ENCODE results near the gene S100PBP. TPM values are rescaled to one million over a fixed set of nuclear protein-coding genes. Genes with fewer than 3 reads are reported as not detected.

S100PBP gene
- total and polyA plus RNA-seq, 12 donors = 3.7 to 19.2 (median 11.5) TPM

DNA sequence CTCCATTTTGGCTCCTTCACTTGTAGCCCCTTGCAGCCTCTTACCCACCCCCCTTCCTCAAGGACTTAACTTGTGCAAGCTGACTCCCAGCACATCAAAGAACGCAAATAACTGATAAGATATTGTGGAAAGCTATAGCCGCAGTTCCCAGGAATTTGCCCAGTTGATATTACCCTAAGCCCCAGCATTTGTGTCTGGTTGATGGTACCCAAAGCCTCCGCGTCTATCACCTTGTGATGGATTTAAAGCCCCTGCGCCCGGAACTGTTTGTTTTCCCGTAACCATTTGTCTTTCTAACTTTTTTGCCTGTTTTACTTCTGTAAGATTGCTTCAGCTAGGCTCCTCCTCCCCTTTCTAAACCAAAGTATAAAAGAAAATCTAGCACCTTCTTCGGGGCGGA, 6.2 kb upstream of the S100PBP start:
- peaks cover 0 to 44% (median 30%) of the 10 kb centered on the region in 9 donors for H3K4me1 ChIP-seq
- ATAC-seq = no peak
- no peaks in the 10 kb centered on the region for H3K27me3 ChIP-seq
- TF ChIP-seq, protein P1, sequence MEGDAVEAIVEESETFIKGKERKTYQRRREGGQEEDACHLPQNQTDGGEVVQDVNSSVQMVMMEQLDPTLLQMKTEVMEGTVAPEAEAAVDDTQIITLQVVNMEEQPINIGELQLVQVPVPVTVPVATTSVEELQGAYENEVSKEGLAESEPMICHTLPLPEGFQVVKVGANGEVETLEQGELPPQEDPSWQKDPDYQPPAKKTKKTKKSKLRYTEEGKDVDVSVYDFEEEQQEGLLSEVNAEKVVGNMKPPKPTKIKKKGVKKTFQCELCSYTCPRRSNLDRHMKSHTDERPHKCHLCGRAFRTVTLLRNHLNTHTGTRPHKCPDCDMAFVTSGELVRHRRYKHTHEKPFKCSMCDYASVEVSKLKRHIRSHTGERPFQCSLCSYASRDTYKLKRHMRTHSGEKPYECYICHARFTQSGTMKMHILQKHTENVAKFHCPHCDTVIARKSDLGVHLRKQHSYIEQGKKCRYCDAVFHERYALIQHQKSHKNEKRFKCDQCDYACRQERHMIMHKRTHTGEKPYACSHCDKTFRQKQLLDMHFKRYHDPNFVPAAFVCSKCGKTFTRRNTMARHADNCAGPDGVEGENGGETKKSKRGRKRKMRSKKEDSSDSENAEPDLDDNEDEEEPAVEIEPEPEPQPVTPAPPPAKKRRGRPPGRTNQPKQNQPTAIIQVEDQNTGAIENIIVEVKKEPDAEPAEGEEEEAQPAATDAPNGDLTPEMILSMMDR (IDR thresholded peaks at IDR 0.05) = no peak
- H3K4me3 ChIP-seq = no peak overlapping the region
- no peak for DNase-seq
- H3K27ac ChIP-seq = no peak overlapping the region
- no peaks in the 10 kb centered on the region for H3K9me3 ChIP-seq
- intact Hi-C loops (cut with DNase I) = loop anchor here in 1 of 10 donors (10.0 kb wide), 1 partner anchor 274 kb away; the partner anchor contains the start of gene AZIN2
- 85 to 87% methylated on average over 9 of the region's 9 CpGs for WGBS, 2 donors
- peaks cover 0 to 65% (median 5%) of the 10 kb centered on the region in 9 donors for H3K36me3 ChIP-seq

DNA sequence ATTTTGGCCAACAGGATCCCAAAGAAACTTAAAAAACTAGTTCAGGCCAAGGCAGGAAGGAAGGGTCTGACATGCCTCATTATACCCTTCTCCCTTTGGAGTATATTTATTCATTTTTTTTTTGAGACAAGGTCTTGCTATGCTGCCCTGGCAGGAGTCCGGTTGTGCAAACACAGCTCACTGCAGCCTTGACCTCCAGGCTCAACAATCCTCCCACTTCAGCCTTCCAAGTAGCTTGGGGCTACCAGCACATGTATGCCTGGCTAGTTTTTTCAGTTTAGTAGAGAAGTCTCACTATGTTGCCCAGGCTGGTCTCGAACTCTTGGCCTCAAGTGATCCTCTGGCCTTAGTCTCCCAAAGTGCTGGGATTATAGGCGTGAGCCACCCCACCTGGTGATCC, 5.5 kb upstream of the S100PBP start:
- intact Hi-C loops (cut with DNase I) = loop anchor here in 1 of 10 donors (10.0 kb wide), 1 partner anchor 273 kb away; the partner anchor contains the start of gene AZIN2
- H3K27ac ChIP-seq = no peak overlapping the region
- H3K9me3 ChIP-seq = no peaks in the 10 kb centered on the region
- TF ChIP-seq, protein P1 (IDR thresholded peaks at IDR 0.05) = no peak
- DNase-seq (no peak), ATAC-seq (no peak)
- H3K4me1 ChIP-seq = peaks cover 0 to 47% (median 26%) of the 10 kb centered on the region in 9 donors
- H3K36me3 ChIP-seq = peaks cover 0 to 59% (median 5%) of the 10 kb centered on the region in 9 donors
- WGBS, 2 donors = 93 to 99% methylated on average over 3 of the region's 3 CpGs
- no peak overlapping the region for H3K4me3 ChIP-seq
- H3K27me3 ChIP-seq = no peaks in the 10 kb centered on the region

DNA sequence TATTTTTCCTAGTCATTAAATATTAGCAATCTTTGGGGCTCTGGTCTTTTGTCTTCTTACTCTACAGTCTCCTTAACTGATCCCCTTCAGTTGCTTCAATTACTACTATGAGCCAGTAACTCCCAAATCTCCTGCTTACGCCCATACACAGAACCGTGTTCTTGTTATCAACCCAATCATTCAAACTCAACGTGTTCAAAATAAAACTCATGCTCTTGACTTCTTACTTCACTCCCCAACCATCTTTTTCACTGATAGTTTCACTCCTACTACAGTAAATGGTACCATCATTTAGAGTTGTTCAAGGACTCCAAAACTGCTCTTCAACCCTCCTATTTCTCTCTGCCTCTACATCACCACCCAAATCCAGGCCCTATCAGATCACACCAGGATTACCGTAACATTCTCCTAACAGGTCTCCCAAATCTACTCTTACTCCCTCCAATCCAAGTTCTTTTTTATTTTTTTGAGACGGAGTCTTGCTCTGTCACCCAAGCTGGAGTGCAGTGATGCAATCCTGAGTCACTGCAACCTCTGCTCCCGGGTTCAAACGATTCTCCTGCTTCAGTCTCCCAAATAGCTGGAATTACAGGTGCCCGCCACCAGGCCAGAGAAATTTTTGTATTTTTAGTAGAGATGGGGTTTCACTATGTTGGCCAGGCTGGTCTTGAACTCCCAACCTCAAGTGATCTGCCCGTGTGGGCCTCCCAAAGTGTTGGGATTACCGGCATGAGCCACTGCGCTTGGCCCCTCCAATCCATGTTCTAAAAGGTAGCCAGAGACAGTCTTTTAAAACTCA, 3.3 kb upstream of the S100PBP start:
- no peaks in the 10 kb centered on the region for H3K27me3 ChIP-seq
- H3K27ac ChIP-seq = no peak overlapping the region
- ATAC-seq (no peak), DNase-seq (no peak)
- H3K4me1 ChIP-seq = peaks cover 3 to 56% (median 37%) of the 10 kb centered on the region in 9 donors
- intact Hi-C loops (cut with DNase I) = loop anchor here in 1 of 10 donors (10.0 kb wide), 1 partner anchor 271 kb away; the partner anchor contains the start of gene AZIN2
- no peak overlapping the region for H3K4me3 ChIP-seq
- TF ChIP-seq, protein P1 (IDR thresholded peaks at IDR 0.05) = no peak
- H3K9me3 ChIP-seq = no peaks in the 10 kb centered on the region
- 83 to 85% methylated on average over 11 of the region's 11 CpGs for WGBS, 2 donors
- peaks cover 0 to 37% (median 5%) of the 10 kb centered on the region in 9 donors for H3K36me3 ChIP-seq

DNA sequence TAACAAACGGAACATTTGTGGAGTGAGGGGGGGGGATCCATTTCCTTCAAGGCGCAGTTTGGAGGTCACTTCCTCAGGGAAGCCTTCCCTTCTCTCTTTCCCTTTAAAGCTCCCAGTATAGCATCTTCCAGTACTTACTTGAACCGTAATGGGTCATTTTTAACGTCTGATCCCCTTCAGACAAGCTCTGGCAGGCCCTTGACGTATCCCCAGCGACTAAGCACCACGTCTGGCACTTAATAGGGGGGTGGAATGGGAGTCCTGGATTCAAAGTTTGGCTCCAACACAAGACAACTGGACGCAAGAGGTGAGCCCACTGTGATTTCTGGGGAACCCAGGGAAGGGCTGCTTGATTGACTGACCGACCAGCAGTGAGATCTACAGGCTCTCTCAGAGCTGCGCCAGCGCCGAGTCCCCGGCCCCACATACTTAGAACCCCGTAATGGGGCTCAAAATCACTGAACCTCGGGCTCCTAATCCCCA, 736 bp upstream of the S100PBP start:
- TF ChIP-seq, protein P1 (IDR thresholded peaks at IDR 0.05) = no peak
- Histone ChIP-seq H3K36me3 (peaks cover 0 to 16% (median 0%) of the 10 kb centered on the region in 9 donors), H3K4me1 (peaks cover 3 to 60% (median 41%) of the 10 kb centered on the region in 9 donors), H3K27ac (peak overlapping the region; percentile 64 to 99 (median 98)), H3K27me3 (no peaks in the 10 kb centered on the region), H3K4me3 (peak overlapping the region; percentile 80 to 100 (median 90)), H3K9me3 (no peaks in the 10 kb centered on the region)
- intact Hi-C loops (cut with DNase I) = loop anchor here in 3 of 10 donors (5.0 to 10.0 kb wide), 2 partner anchors 56 to 268 kb away; partner anchors contain the start of genes FNDC5 (in 3 of the 3) and AZIN2 (in 1 of the 3)
- WGBS, 2 donors = 0 to 1% methylated on average over 15 of the region's 15 CpGs
- DNase-seq = peak in 1 of 2 donors; percentile 9
- peak in 5 of 8 donors; percentile 0 to 11 (median 1) for ATAC-seq

Data from heart right ventricle (tissue), 16 donors.